ENCODE data around the gene MCM3AP.

- TF ChIP-seq EZH2 (IDR thresholded peaks at IDR 0.05) (no peak), FOXP2 (optimal IDR thresholded peaks at IDR 0.05; ENCODE audit: control extremely low read depth, extremely low read length, insufficient read depth) (no peak)
Observed at GRCh38 chr21:46323227-46323709, 37.9 kb upstream of the MCM3AP start.

All from SK-N-MC (cell line).